K562 (cell line): ENCODE data around the gene PIH1D1. TPM values are rescaled to one million over a fixed set of nuclear protein-coding genes. Genes with fewer than 3 reads are reported as not detected.
A peak's percentile ranks its signal among the peaks of the same experiment; 100 is the strongest.

Experiments used
- BRD9 ChIP-seq: fragments of 450-650 bp; IDR thresholded peaks from 2 replicates; pipeline ENCODE4 v1.6.1; 2018; ENCODE audit warnings: low read depth; ENCODE audit not compliant: partially characterized antibody
- ETV1 ChIP-seq: fragments of 450-650 bp; conservative IDR thresholded peaks from 2 replicates; pipeline ENCODE4 v1.6.1; 2016; ENCODE audit warnings: missing genetic modification characterization, control low read depth, low read depth, missing compliant biosample characterization
- HLTF ChIP-seq: fragments of 450-650 bp; IDR thresholded peaks from 2 replicates; pipeline ENCODE4 v1.6.1; 2016
- HNRNPL ChIP-seq: fragments of 200-400 bp; formaldehyde crosslinking; IDR thresholded peaks from 2 replicates; pipeline ENCODE4 v1.6.1; 2017; ENCODE audit warnings: low read depth, mild to moderate bottlenecking, low read length
- MTF1 ChIP-seq: fragments of 250-450 bp; sonication (Bioruptor Pico); IDR thresholded peaks from 2 replicates; pipeline ENCODE4 v1.9.0; 2021; ENCODE audit warnings: moderate library complexity, mild to moderate bottlenecking, inconsistent platforms, borderline replicate concordance
- NR1H2 ChIP-seq: sonication (generic); formaldehyde crosslinking; IDR thresholded peaks from 2 replicates; pipeline ENCODE4 v1.4.0; 2020; ENCODE audit warnings: mild to moderate bottlenecking, missing genetic modification reagents
- OTX1 ChIP-seq: fragments of 450-650 bp; formaldehyde crosslinking; IDR thresholded peaks from 2 replicates; pipeline ENCODE4 v1.4.0; 2022; ENCODE audit warnings: mild to moderate bottlenecking
- RFX1 ChIP-seq: fragments of 450-650 bp; IDR thresholded peaks from 2 replicates; pipeline ENCODE4 v1.6.1; 2016; ENCODE audit warnings: mild to moderate bottlenecking, moderate library complexity
- SPI1 ChIP-seq: IDR thresholded peaks from 2 replicates; pipeline ENCODE4 v1.6.1; 2011; ENCODE audit warnings: low read depth, low read length, control low read depth, borderline replicate concordance
- SRSF1 ChIP-seq: fragments of 200-400 bp; formaldehyde crosslinking; IDR thresholded peaks from 2 replicates; pipeline ENCODE4 v1.6.1; 2017; ENCODE audit warnings: mild to moderate bottlenecking, low read depth, low read length, moderate library complexity
- SUPT5H ChIP-seq: fragments of 450-650 bp; IDR thresholded peaks from 2 replicates; pipeline ENCODE4 v1.6.1; 2016
- TOE1 ChIP-seq, 2 experiments: fragments of 450-650 bp in 1 of 2; sonication (generic) in 1 of 2; formaldehyde crosslinking in 1 of 2; IDR thresholded peaks; 2 replicates each; pipeline versions ENCODE4 v1.7.1 to v1.8.0; 2016 to 2022; ENCODE audit warnings: borderline replicate concordance in 2 of 2, mild to moderate bottlenecking in 2 of 2, antibody characterized with exemption in 1 of 2, inconsistent platforms in 1 of 2, low read depth in 1 of 2, missing genetic modification reagents in 1 of 2, moderate library complexity in 1 of 2
- TRIM24 ChIP-seq, 2 experiments: fragments of 450-650 bp; IDR thresholded peaks; 2 replicates each; pipeline ENCODE4 v1.6.1; 2016
- ZBTB8A ChIP-seq: fragments of 450-650 bp; IDR thresholded peaks from 2 replicates; pipeline ENCODE4 v1.6.1; 2018; ENCODE audit warnings: mild to moderate bottlenecking, moderate library complexity; ENCODE audit not compliant: partially characterized antibody
- ZNF253 ChIP-seq: fragments of 250-450 bp; sonication (Bioruptor Pico); conservative IDR thresholded peaks from 2 replicates; pipeline ENCODE4 v1.6.1; 2021; ENCODE audit warnings: mild to moderate bottlenecking
- polyA plus RNA-seq, 8 experiments: library from polyadenylated mRNA; depleted of rRNA in 4 of 8; stranded (reverse) in 5 of 8; unstranded in 3 of 8; fragments of >200 nt; fragmentation: Nextera tagmentation in 2 of 8; fragmentation: Illumina TruSeq in 1 of 8; extraction: Ambion mirVana in 2 of 8; extraction: Trizol in 1 of 8; gene quantifications; 2 replicates each; pipeline versions ENCODE4 v1.2.1 to v1.2.3, GENCODE V29; 2011 to 2014; ENCODE audit warnings: inconsistent platforms in 1 of 8, missing spikeins in 1 of 8
- total RNA-seq, 7 experiments: library from RNA; depleted of rRNA in 6 of 7; stranded (reverse); fragments of >200 nt in 6 of 7; fragmentation: Illumina TruSeq in 2 of 7; extraction: Trizol in 2 of 7; gene quantifications; 2 replicates each; pipeline versions ENCODE4 v1.2.1 to v1.2.3, GENCODE V29; 2011 to 2021; ENCODE audit warnings: low replicate concordance in 1 of 7
- TF ChIP-seq, protein P1 (sequence below): fragments of 450-650 bp; IDR thresholded peaks from 2 replicates; pipeline ENCODE4 v1.6.1; 2018; ENCODE audit warnings: mild to moderate bottlenecking, low read depth; ENCODE audit not compliant: partially characterized antibody
- TF ChIP-seq, protein P2 (sequence below): fragments of 450-650 bp; IDR thresholded peaks from 2 replicates; pipeline ENCODE4 v1.6.1; 2016
- TF ChIP-seq, protein P3 (sequence below): IDR thresholded peaks from 2 replicates; pipeline ENCODE4 v1.6.1; 2014; ENCODE audit warnings: antibody characterized with exemption
- TF ChIP-seq, protein P4 (sequence below): fragments of 450-650 bp; IDR thresholded peaks from 2 replicates; pipeline ENCODE4 v1.6.1; 2016; ENCODE audit warnings: low read depth, mild to moderate bottlenecking, moderate library complexity
- TF ChIP-seq, protein P5 (sequence below): IDR thresholded peaks from 2 replicates; pipeline ENCODE4 v1.6.1; 2011; ENCODE audit not compliant: insufficient read length; ENCODE audit errors: extremely low read depth

PIH1D1 gene
- total and polyA plus RNA-seq, 9 of the 15 experiments (the other 6 are each of a cell fraction or from before 2014, with no cell fraction given), result 26.5 to 224 (median 137) TPM

DNA sequence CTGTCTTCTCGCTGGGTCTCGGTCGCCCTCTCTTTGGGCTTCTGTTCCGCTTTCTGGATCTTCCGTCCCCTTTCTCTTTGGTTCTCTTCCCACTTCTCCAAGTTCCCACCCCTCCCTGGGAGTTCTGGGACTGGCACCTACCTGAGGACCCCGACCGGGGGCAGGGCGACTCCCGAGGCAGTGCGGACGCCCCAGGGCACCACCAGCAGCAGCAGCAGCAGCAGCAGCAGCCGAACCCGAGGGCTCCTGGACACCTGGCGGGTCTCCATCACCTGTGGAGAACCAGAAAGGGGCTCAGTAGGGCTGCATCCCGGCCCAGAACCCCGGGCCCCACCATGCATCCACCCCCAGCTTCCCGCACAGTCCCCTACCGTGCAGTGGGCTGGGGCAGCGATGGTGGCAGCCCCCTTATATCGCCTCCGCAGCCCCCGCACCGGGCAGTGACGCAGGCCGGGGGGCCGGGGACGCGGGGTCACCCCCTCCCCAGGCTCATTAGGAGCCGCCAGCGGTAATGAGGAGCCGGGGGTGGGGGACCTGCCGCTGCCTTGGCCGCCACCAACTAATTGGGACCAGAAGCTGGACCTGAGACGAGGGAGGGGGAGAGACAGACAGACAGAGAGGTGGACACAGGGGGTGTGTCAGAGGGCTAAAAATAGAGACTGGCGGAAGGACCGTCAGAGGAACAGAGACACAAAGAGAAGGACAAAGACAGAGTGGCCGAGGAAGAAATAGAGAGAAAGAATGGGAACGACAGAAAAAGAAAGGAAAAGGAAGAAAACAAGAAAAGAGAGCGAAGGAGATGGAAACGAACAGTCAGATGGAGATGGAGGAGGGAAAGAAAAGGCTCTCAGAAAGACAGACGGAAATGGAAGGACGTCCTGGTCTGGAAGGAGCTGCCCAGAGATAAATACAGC, 28.3 kb downstream of the PIH1D1 start, which contains the start of gene PTH2 (continued):
- TF ChIP-seq ETV1 (peak; percentile 22; the same call in 1 of the 2 replicates), BRD9 (peak; percentile 36), SRSF1 (no peak), SPI1 (no peak), MTF1 (CRISPR knock-in tag) (no peak), ZBTB8A (no peak), TOE1 (IDR thresholded peaks at IDR 0.05; ENCODE audit: borderline replicate concordance) (no peak), TOE1 (CRISPR knock-in tag; IDR thresholded peaks at IDR 0.05; ENCODE audit: borderline replicate concordance, low read depth) (no peak), RFX1 (no peak), OTX1 (CRISPR knock-in tag) (0 out of 2 replicates have a peak, but pooled peaks have one; percentile 50), HNRNPL (no peak), SUPT5H (peak; percentile 30; the same call in 1 of the 2 replicates), HLTF (0 out of 2 replicates have a peak, but pooled peaks have one; percentile 77), ZNF253 (CRISPR knock-in tag) (no peak), NR1H2 (CRISPR knock-in tag) (no peak), TRIM24 (IDR thresholded peaks at IDR 0.05) (0 out of 4 replicates have a peak, but pooled peaks of 1 of the 2 experiments have one; percentile 13)
- TF ChIP-seq, protein P1, sequence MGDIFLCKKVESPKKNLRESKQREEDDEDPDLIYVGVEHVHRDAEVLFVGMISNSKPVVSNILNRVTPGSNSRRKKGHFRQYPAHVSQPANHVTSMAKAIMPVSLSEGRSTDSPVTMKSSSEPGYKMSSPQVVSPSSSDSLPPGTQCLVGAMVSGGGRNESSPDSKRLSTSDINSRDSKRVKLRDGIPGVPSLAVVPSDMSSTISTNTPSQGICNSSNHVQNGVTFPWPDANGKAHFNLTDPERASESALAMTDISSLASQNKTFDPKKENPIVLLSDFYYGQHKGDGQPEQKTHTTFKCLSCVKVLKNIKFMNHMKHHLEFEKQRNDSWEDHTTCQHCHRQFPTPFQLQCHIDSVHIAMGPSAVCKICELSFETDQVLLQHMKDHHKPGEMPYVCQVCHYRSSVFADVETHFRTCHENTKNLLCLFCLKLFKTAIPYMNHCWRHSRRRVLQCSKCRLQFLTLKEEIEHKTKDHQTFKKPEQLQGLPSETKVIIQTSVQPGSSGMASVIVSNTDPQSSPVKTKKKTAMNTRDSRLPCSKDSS, result no peak
- TF ChIP-seq, protein P2, sequence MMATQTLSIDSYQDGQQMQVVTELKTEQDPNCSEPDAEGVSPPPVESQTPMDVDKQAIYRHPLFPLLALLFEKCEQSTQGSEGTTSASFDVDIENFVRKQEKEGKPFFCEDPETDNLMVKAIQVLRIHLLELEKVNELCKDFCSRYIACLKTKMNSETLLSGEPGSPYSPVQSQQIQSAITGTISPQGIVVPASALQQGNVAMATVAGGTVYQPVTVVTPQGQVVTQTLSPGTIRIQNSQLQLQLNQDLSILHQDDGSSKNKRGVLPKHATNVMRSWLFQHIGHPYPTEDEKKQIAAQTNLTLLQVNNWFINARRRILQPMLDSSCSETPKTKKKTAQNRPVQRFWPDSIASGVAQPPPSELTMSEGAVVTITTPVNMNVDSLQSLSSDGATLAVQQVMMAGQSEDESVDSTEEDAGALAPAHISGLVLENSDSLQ, result peak; percentile 27; the same call in 1 of the 2 replicates
- TF ChIP-seq, protein P3, sequence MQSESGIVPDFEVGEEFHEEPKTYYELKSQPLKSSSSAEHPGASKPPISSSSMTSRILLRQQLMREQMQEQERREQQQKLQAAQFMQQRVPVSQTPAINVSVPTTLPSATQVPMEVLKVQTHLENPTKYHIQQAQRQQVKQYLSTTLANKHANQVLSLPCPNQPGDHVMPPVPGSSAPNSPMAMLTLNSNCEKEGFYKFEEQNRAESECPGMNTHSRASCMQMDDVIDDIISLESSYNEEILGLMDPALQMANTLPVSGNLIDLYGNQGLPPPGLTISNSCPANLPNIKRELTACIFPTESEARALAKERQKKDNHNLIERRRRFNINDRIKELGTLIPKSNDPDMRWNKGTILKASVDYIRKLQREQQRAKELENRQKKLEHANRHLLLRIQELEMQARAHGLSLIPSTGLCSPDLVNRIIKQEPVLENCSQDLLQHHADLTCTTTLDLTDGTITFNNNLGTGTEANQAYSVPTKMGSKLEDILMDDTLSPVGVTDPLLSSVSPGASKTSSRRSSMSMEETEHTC, result no peak
- TF ChIP-seq, protein P4, sequence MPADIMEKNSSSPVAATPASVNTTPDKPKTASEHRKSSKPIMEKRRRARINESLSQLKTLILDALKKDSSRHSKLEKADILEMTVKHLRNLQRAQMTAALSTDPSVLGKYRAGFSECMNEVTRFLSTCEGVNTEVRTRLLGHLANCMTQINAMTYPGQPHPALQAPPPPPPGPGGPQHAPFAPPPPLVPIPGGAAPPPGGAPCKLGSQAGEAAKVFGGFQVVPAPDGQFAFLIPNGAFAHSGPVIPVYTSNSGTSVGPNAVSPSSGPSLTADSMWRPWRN, result 0 out of 2 replicates have a peak, but pooled peaks have one; percentile 17
- TF ChIP-seq, protein P5, sequence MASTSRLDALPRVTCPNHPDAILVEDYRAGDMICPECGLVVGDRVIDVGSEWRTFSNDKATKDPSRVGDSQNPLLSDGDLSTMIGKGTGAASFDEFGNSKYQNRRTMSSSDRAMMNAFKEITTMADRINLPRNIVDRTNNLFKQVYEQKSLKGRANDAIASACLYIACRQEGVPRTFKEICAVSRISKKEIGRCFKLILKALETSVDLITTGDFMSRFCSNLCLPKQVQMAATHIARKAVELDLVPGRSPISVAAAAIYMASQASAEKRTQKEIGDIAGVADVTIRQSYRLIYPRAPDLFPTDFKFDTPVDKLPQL, result no peak
